GM12892 (cell line): ENCODE results near the gene ACSM3.

Source experiments
- POLR2A ChIP-seq: IDR thresholded peaks from 2 replicates; pipeline ENCODE4 v1.6.1; 2011; ENCODE audit warnings: low read depth, low read length, control low read depth
- POLR2AphosphoS5 ChIP-seq: IDR thresholded peaks from 2 replicates; pipeline ENCODE4 v1.6.1; 2011; ENCODE audit warnings: low read depth, low read length, control low read depth
- TAF1 ChIP-seq: IDR thresholded peaks from 2 replicates; pipeline ENCODE4 v1.6.1; 2011; ENCODE audit warnings: low read depth, mild to moderate bottlenecking, control low read depth, low read length, borderline replicate concordance

DNA sequence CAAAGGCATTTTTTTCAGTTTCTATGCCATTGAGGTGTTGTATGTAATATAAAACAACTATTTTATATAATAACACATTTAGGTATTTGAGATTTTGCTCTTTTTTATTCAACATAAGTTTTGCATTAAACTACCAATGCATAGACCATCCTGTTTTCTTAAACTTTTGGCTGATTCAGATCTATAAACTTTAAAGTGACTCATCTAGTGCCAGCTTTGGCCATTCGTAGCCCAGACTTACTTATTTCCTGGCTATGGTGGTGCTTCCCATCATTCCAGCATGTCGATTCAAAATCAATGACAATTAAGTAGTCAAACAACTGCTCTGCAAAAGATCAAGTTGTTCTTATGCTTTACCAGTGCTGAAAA is 39.4 kb downstream of the ACSM3 start:
- TF ChIP-seq POLR2AphosphoS5 (no peak), POLR2A (no peak), TAF1 (no peak)
